B cell (primary cell): ENCODE results near the gene LHPP. TPM values are rescaled to one million over a fixed set of nuclear protein-coding genes. Genes with fewer than 3 reads are reported as not detected.

Experiments
- ATAC-seq: fragments of 200-7000 bp; cut with Tn5 transposase; one replicate; pipeline ENCODE4 v1.10.0; 2021; ENCODE audit warnings: low read depth, mild to moderate bottlenecking, moderate number of reproducible peaks, moderate library complexity
- CTCF ChIA-PET: fragments of 350-600 bp; sonication (Branson Sonifier 250); formaldehyde crosslinking; loops from one replicate; lab custom pipeline; 2021; ENCODE audit warnings: antibody characterized with exemption, inconsistent platforms; lab: Charles Lee
- POLR2A ChIA-PET: fragments of 350-600 bp; sonication (Branson Sonifier 250); formaldehyde crosslinking; loops from one replicate; lab custom pipeline; 2021; ENCODE audit warnings: antibody characterized with exemption; lab: Charles Lee
- DNase-seq: peaks from one replicate; pipeline ENCODE4 v3.0.0; 2013
- H2AFZ ChIP-seq: 2 replicates; pipeline ENCODE4 v1.6.1; 2012; ENCODE audit warnings: mild to moderate bottlenecking, low read depth, low read length; ENCODE audit not compliant: insufficient read depth, poor library complexity, severe bottlenecking
- H3K27ac ChIP-seq, 2 donors: 1 replicate in 1 of 2; 2 replicates in 1 of 2; pipeline ENCODE4 v1.5.1; 2012 to 2013; ENCODE audit warnings: low read length in 2 of 2, mild to moderate bottlenecking in 2 of 2, moderate library complexity in 1 of 2
- H3K27me3 ChIP-seq, 4 experiments: fragments of 200-600 bp in 1 of 4; sonication (generic) in 1 of 4; replicated peaks in 1 of 4; 1 replicate in 2 of 4; 2 replicates in 2 of 4; pipeline versions ENCODE4 v1.6.1 to v1.7.0; 2013 to 2016; ENCODE audit warnings: low read length in 3 of 4, mild to moderate bottlenecking in 2 of 4, mixed read lengths in 1 of 4, moderate library complexity in 1 of 4; ENCODE audit not compliant: insufficient read depth in 4 of 4, control insufficient read depth in 3 of 4; ENCODE audit errors: control extremely low read depth in 1 of 4
- H3K36me3 ChIP-seq, 2 experiments: replicated peaks in 1 of 2; 1 replicate in 1 of 2; 2 replicates in 1 of 2; pipeline versions ENCODE4 v1.6.1 to v1.7.1; 2013; ENCODE audit warnings: low read length in 1 of 2; ENCODE audit not compliant: insufficient read depth in 2 of 2, control insufficient read depth in 1 of 2; ENCODE audit errors: control extremely low read depth in 1 of 2, extremely low read depth in 1 of 2
- H3K4me1 ChIP-seq, 2 donors: fragments of 200-600 bp in 1 of 2; sonication (generic) in 1 of 2; 1 replicate in 1 of 2; 2 replicates in 1 of 2; pipeline versions ENCODE4 v1.5.1 to v1.6.1; 2013 to 2017; ENCODE audit warnings: low read length in 2 of 2; ENCODE audit not compliant: control insufficient read depth in 2 of 2, insufficient read depth in 2 of 2
- H3K4me2 ChIP-seq: replicated peaks from 2 replicates; pipeline ENCODE3; 2012; ENCODE audit warnings: mild to moderate bottlenecking, low read depth, low read length; ENCODE audit not compliant: poor library complexity, severe bottlenecking
- H3K4me3 ChIP-seq, 5 experiments: fragments of 200-600 bp in 1 of 5; sonication (generic) in 1 of 5; 1 replicate in 3 of 5; 2 replicates in 2 of 5; pipeline versions ENCODE4 v1.5.1 to v1.7.0; 2011 to 2016; ENCODE audit warnings: low read length in 4 of 5, mild to moderate bottlenecking in 4 of 5, low read depth in 2 of 5, control low read depth in 1 of 5, moderate library complexity in 1 of 5; ENCODE audit not compliant: insufficient read depth in 1 of 5; ENCODE audit errors: control extremely low read depth in 1 of 5, extremely low read depth in 1 of 5
- H3K79me2 ChIP-seq: fragments of 200-600 bp; sonication (generic); one replicate; pipeline ENCODE4 v1.6.0; 2016; ENCODE audit warnings: low read length; ENCODE audit not compliant: control insufficient read depth, insufficient read depth
- H3K9ac ChIP-seq: fragments of 200-600 bp; sonication (generic); 2 replicates; pipeline ENCODE4 v1.6.1; 2017; ENCODE audit warnings: mild to moderate bottlenecking, low read length, moderate library complexity
- H3K9me3 ChIP-seq, 3 donors: one replicate each; pipeline versions ENCODE4 v1.6.1 to v1.7.1; 2013; ENCODE audit warnings: low read length in 2 of 3; ENCODE audit not compliant: control insufficient read depth in 2 of 3, insufficient read depth in 1 of 3; ENCODE audit errors: control extremely low read depth in 1 of 3
- H4K20me1 ChIP-seq: 2 replicates; pipeline ENCODE4 v1.6.0; 2012; ENCODE audit warnings: mild to moderate bottlenecking, low read length; ENCODE audit not compliant: insufficient read depth, control insufficient read depth, poor library complexity, severe bottlenecking
- H3K27ac Mint-ChIP-seq: one replicate; pipeline ENCODE4 v1.8.0; 2021; ENCODE audit warnings: mixed read lengths
- H3K27me3 Mint-ChIP-seq: one replicate; pipeline ENCODE4 v1.8.0; 2021; ENCODE audit warnings: mixed read lengths
- H3K4me1 Mint-ChIP-seq: one replicate; pipeline ENCODE4 v1.8.0; 2021; ENCODE audit warnings: mixed read lengths
- H3K4me3 Mint-ChIP-seq: one replicate; pipeline ENCODE4 v1.8.0; 2021; ENCODE audit warnings: mixed read lengths
- H3K9me3 Mint-ChIP-seq: one replicate; pipeline ENCODE4 v1.8.0; 2022; ENCODE audit warnings: mixed read lengths; ENCODE audit not compliant: insufficient read depth
- CTCF ChIP-seq: fragments of 200-600 bp; IDR thresholded peaks from one replicate; pipeline ENCODE4 v1.8.0; 2022; ENCODE audit warnings: antibody characterized with exemption, mild to moderate bottlenecking
- EZH2 ChIP-seq: IDR thresholded peaks from 2 replicates; pipeline ENCODE4 v1.6.1; 2012; ENCODE audit warnings: borderline replicate concordance, low read depth, mild to moderate bottlenecking, moderate library complexity, low read length; ENCODE audit not compliant: insufficient read depth, poor library complexity, severe bottlenecking
- WGBS: methylation state at CpG from one replicate; pipeline ENCODE4 v1.1.5; 2013; ENCODE audit warnings: missing lambda C conversion rate; ENCODE audit not compliant: insufficient coverage; 5-methylcytosine and 5-hydroxymethylcytosine counted together
- intact Hi-C: fragments of 100-400 bp; cut with micrococcal nuclease; formaldehyde crosslinking; loops from one replicate; pipeline ENCODE4 v1.10.0; 2022
- polyA plus RNA-seq: library from polyadenylated mRNA; depleted of rRNA; stranded (reverse); fragments of >200 nt; gene quantifications from 2 replicates; pipeline ENCODE4 v1.2.3, GENCODE V29; 2012
- total RNA-seq, 2 donors: library from RNA; stranded (reverse); fragments of 120-200 nt in 1 of 2; gene quantifications; 1 replicate in 1 of 2; 2 replicates in 1 of 2; pipeline versions ENCODE4 v1.2.3 to v1.2.4, GENCODE V29; 2013 to 2022

LHPP gene
- total and polyA plus RNA-seq, 2 donors (not counting 1 experiment from before 2014, with no cell fraction given) = 60.2 to 83.5 TPM

- H3K27ac Mint-ChIP-seq = peak overlapping the region; percentile 96
- Histone ChIP-seq H3K4me2 (peak overlapping the region; percentile 76), H3K9me3 (peaks cover 0 to 4% (median 0%) of the 10 kb centered on the region in 3 donors), H3K79me2 (peaks cover 26% of the 10 kb centered on the region), H3K27me3 (no peaks in the 10 kb centered on the region), H4K20me1 (no peaks in the 10 kb centered on the region), H3K27ac (peak overlapping the region; percentile 67 to 70), H3K4me3 (peak overlapping the region in 2 of 5 experiments; percentile 7 to 24), H2AFZ (peak overlapping the region; percentile 47), H3K4me1 (peaks cover 62 to 66% of the 10 kb centered on the region in 2 donors), H3K36me3 (no peaks in the 10 kb centered on the region), H3K9ac (peak overlapping the region; percentile 25)
- peaks cover 68% of the 10 kb centered on the region for H3K4me1 Mint-ChIP-seq
- peak overlapping the region; percentile 82 for H3K4me3 Mint-ChIP-seq
- ATAC-seq (peak; percentile 77), DNase-seq (peak; percentile 52)
- H3K9me3 Mint-ChIP-seq = no peaks in the 10 kb centered on the region
- POLR2A ChIA-PET = interaction anchor here (0.8 to 3.0 kb wide), 7 partner anchors 11 to 191 kb away, joined by 3 to 11 read pairs (median 4); no protein-coding TSS in a partner anchor
- intact Hi-C loops = loop anchor here (1.0 to 5.0 kb wide), 2 partner anchors 10 to 37 kb away; no protein-coding TSS in a partner anchor
- WGBS = 34% methylated on average over 24 of the region's 26 CpGs
- H3K27me3 Mint-ChIP-seq = no peaks in the 10 kb centered on the region
- TF ChIP-seq EZH2 = no peak
- TF ChIP-seq CTCF = no peak
- CTCF ChIA-PET = interaction anchor here (0.6 to 9.8 kb wide), 7 partner anchors 11 to 191 kb away, joined by 3 to 60 read pairs (median 4); no protein-coding TSS in a partner anchor
These were observed 88.8 kb downstream of the LHPP start for GRCh38 chr10:124550293-124551034.
